Upper lobe of left lung (tissue), 4 donors: ENCODE data around the gene SLC25A53.

ENCODE experiments used
- CTCF ChIP-seq, 6 experiments: fragments of 450-650 bp in 4 of 6; fragments of 200-600 bp in 2 of 6; sonication (generic) in 2 of 6; IDR thresholded peaks; one replicate each; pipeline ENCODE4 v1.5.1; 2016 to 2019; ENCODE audit warnings: antibody characterized with exemption in 6 of 6
- EP300 ChIP-seq, 4 donors: sonication (generic); formaldehyde crosslinking; IDR thresholded peaks; one replicate each; pipeline ENCODE4 v1.5.1; 2017; ENCODE audit warnings: antibody characterized with exemption in 4 of 4, control low read depth in 2 of 4
- POLR2A ChIP-seq, 4 donors: fragments of 450-650 bp; IDR thresholded peaks; one replicate each; pipeline ENCODE4 v1.5.1; 2016 to 2017; ENCODE audit warnings: antibody characterized with exemption in 4 of 4, mild to moderate bottlenecking in 2 of 4
- POLR2AphosphoS5 ChIP-seq, 2 donors: sonication (generic); formaldehyde crosslinking; IDR thresholded peaks; one replicate each; pipeline ENCODE4 v1.5.1; 2017; ENCODE audit warnings: antibody characterized with exemption in 2 of 2

DNA sequence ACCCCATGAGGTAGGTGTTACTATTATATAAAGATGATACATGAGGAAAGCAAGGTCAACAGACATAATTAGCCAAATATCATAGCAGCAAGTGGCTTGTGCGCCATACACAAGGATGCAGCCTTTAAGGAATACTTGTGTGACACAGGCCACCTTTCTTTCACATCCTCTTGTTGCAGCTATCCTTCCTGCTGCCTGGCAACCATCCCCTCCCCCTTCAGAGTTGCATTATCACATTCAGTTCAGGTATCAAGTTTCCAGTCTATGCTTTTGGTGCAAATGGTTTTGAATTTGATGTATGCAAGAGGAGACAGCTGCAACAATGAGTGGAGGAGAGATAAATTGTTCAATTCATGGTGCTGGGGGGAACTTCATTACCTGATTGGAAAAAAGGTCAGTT is 38.0 kb downstream of the SLC25A53 start:
- TF ChIP-seq CTCF (IDR thresholded peaks at IDR 0.05), result no peak
- TF ChIP-seq EP300 (IDR thresholded peaks at IDR 0.05), result no peak
- no peak for TF ChIP-seq POLR2AphosphoS5 (IDR thresholded peaks at IDR 0.05)
- TF ChIP-seq POLR2A (IDR thresholded peaks at IDR 0.05), result no peak
